ENCODE measurements around the gene NFS1. TPM values are rescaled to one million over a fixed set of nuclear protein-coding genes. Genes with fewer than 3 reads are reported as not detected.

Gene NFS1
- total and polyA plus RNA-seq, 2 of the 8 experiments (the other 6 are each of a cell fraction or from before 2014, with no cell fraction given) = 26.1 to 38.8 TPM

DNA sequence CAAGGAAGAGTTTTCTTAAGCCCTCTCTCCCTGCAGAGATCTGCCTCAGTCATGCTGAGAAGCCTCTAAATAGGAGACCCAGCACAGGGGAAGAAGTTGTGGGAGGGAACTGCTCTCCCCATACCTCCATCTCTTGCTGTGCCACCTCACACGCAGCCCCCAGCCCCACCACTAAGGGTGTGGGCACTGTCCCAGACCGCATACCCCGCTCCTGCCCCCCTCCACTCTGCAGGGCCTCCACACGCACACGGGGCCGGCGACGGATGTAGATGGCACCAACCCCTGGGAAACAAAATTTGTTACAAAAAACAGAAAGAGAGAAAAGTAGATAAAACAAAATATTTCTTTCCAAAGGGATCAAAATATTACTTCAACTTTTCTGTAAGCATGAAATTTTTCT, 24.2 kb downstream of the NFS1 start:
- H3K9ac ChIP-seq (replicated peaks in 1 of 4; ENCODE audit: extremely low read depth in 1 of 4, low read depth in 3 of 4, low read length in 3 of 4) = no peak overlapping the region
- no peak overlapping the region for H2BK120ac ChIP-seq (replicated peaks; ENCODE audit: low read depth, low read length)
- DNase-seq (ENCODE audit: low read depth in 1 of 2, low spot score in 2 of 2) (no peak), FAIRE-seq (no peak)
- H3K27me3 ChIP-seq (replicated peaks in 1 of 4; ENCODE audit: control insufficient read depth in 3 of 4, extremely low read depth in 1 of 4, insufficient read depth in 3 of 4, low read length in 3 of 4) = no peaks in the 10 kb centered on the region
- H3K4me2 ChIP-seq (ENCODE audit: insufficient read depth in 1 of 2, low read depth in 2 of 2, low read length in 2 of 2) = no peak overlapping the region
- H4K5ac ChIP-seq (ENCODE audit: insufficient read length, low read depth, low read length) = no peak overlapping the region
- H3K18ac ChIP-seq (ENCODE audit: extremely low read depth, low read length) = no peak overlapping the region
- no peak overlapping the region for H3K4me3 ChIP-seq (ENCODE audit: extremely low read depth in 1 of 4, insufficient read depth in 2 of 4, low read depth in 3 of 4, low read length in 4 of 4)
- no peak overlapping the region for H2BK15ac ChIP-seq (ENCODE audit: low read length)
- no peak overlapping the region for H3K27ac ChIP-seq (ENCODE audit: low read depth, low read length)
- no peaks in the 10 kb centered on the region for H3K4me1 ChIP-seq (replicated peaks in 1 of 4; ENCODE audit: control insufficient read depth in 3 of 4, insufficient read depth in 4 of 4, low read length in 3 of 4)
- H3K23ac ChIP-seq (ENCODE audit: insufficient read length) = no peak overlapping the region
- H4K20me1 ChIP-seq (replicated peaks in 1 of 2; ENCODE audit: control insufficient read depth in 1 of 2, insufficient read depth in 2 of 2, low read length in 2 of 2) = no peaks in the 10 kb centered on the region
- no peaks in the 10 kb centered on the region for H3K79me1 ChIP-seq (ENCODE audit: low read depth, low read length)
- H3K4ac ChIP-seq (replicated peaks; ENCODE audit: insufficient read length, low read depth, low read length) = no peak overlapping the region
- H4K8ac ChIP-seq (ENCODE audit: extremely low read depth, insufficient read depth, low read length) = no peak overlapping the region; the same call in 1 of the 2 replicates
- H2BK20ac ChIP-seq (ENCODE audit: low read length) = no peak overlapping the region
- POLR2A ChIA-PET (ENCODE audit: partially characterized antibody) = interaction anchor here (0.9 to 2.4 kb wide), 3 partner anchors 10 to 28 kb away, joined by 3 to 11 read pairs (median 3); no protein-coding TSS in a partner anchor
- H3K14ac ChIP-seq (ENCODE audit: insufficient read length) = no peak overlapping the region
- no peak overlapping the region for H4K91ac ChIP-seq (replicated peaks; ENCODE audit: insufficient read length, low read length)
- no peak overlapping the region for H2BK12ac ChIP-seq (ENCODE audit: low read depth, low read length)
- no peaks in the 10 kb centered on the region for H3K9me3 ChIP-seq (ENCODE audit: insufficient read depth in 2 of 2, low read depth in 1 of 2, low read length in 1 of 2)
- no peak overlapping the region for H2BK5ac ChIP-seq (ENCODE audit: low read depth, low read length)
- H2AFZ ChIP-seq (ENCODE audit: low read length) = no peak overlapping the region
- H3K79me2 ChIP-seq (ENCODE audit: control insufficient read depth in 1 of 2, insufficient read depth in 2 of 2, low read length in 2 of 2) = no peaks in the 10 kb centered on the region
- H3K36me3 ChIP-seq (ENCODE audit: control insufficient read depth in 2 of 4, insufficient read depth in 4 of 4, low read length in 3 of 4) = peaks cover 0 to 11% (median 6%) of the 10 kb centered on the region in 4 experiments; a peak in 5 of 8 replicates
- CTCF ChIA-PET (ENCODE audit: partially characterized antibody) = interaction anchor here (1.2 kb wide), 1 partner anchor 316 kb away, joined by 3 read pairs; no protein-coding TSS in a partner anchor
- WGBS, 2 experiments (ENCODE audit: extremely low coverage in 1 of 2, insufficient coverage in 1 of 2, insufficient read length in 1 of 2, insufficient replicate concordance in 2 of 2, low coverage in 1 of 2, low lambda C conversion rate in 2 of 2, missing lambda C conversion rate in 1 of 2) = 90% methylated on average over 8 of the region's 8 CpGs; no CpG with 5 or more reads in 1 of the 2 experiments
- no peak overlapping the region for H3K56ac ChIP-seq (replicated peaks; ENCODE audit: insufficient read length, low read depth, low read length)
- no peak overlapping the region for H2AK5ac ChIP-seq (ENCODE audit: low read depth, low read length)
- H3K23me2 ChIP-seq (ENCODE audit: low read depth, low read length) = no peaks in the 10 kb centered on the region
- TF ChIP-seq TCF12 (IDR thresholded peaks at IDR 0.05; ENCODE audit: low read depth, low read length) (no peak), BACH1 (IDR thresholded peaks at IDR 0.05; ENCODE audit: low read length) (no peak), GABPA (IDR thresholded peaks at IDR 0.05; ENCODE audit: borderline replicate concordance, insufficient read depth, low read length) (no peak), TBP (IDR thresholded peaks at IDR 0.05; ENCODE audit: low read depth, low read length) (no peak), CBX8 (IDR thresholded peaks at IDR 0.05; ENCODE audit: borderline replicate concordance, low read depth, low read length) (no peak), EP300 (IDR thresholded peaks at IDR 0.05; ENCODE audit: borderline replicate concordance in 1 of 2, low read depth in 2 of 2, low read length in 2 of 2) (no peak), BCL11A (IDR thresholded peaks at IDR 0.05; ENCODE audit: low read depth in 2 of 2, low read length in 2 of 2) (no peak), CHD1 (IDR thresholded peaks at IDR 0.05; ENCODE audit: low read depth, low read length) (no peak), PHF8 (conservative IDR thresholded peaks at IDR 0.05; ENCODE audit: low read depth, low read length) (no peak), SRF (IDR thresholded peaks at IDR 0.05; ENCODE audit: low read depth, low read length) (no peak)
- TF ChIP-seq, protein P1, sequence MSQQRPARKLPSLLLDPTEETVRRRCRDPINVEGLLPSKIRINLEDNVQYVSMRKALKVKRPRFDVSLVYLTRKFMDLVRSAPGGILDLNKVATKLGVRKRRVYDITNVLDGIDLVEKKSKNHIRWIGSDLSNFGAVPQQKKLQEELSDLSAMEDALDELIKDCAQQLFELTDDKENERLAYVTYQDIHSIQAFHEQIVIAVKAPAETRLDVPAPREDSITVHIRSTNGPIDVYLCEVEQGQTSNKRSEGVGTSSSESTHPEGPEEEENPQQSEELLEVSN (IDR thresholded peaks at IDR 0.05) = no peak
- TF ChIP-seq, protein P2, sequence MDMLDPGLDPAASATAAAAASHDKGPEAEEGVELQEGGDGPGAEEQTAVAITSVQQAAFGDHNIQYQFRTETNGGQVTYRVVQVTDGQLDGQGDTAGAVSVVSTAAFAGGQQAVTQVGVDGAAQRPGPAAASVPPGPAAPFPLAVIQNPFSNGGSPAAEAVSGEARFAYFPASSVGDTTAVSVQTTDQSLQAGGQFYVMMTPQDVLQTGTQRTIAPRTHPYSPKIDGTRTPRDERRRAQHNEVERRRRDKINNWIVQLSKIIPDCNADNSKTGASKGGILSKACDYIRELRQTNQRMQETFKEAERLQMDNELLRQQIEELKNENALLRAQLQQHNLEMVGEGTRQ (IDR thresholded peaks at IDR 0.05; ENCODE audit: low read length) = no peak
